Measurements from ENCODE around the gene RC3H1.

- TF ChIP-seq POLR2AphosphoS5 (IDR thresholded peaks at IDR 0.05) (no peak), CTCF (IDR thresholded peaks at IDR 0.05) (no peak), POLR2A (IDR thresholded peaks at IDR 0.05) (no peak)
Measured at GRCh38 chr1:173960625-173961024, 61.5 kb downstream of the RC3H1 start.

Data from stomach (tissue), 4 donors.